HG03159 (cell line): ENCODE measurements around the gene GALNT2.

ENCODE experiments used
- ATAC-seq: cut with Tn5 transposase; IDR thresholded peaks from one replicate; pipeline ENCODE4 v1.9.1; 2021; ENCODE audit warnings: mild to moderate bottlenecking, moderate library complexity; ENCODE audit not compliant: unreplicated experiment

GALNT2 gene

GRCh38 chr1:230050973-230051735 lies 15.9 kb upstream of the GALNT2 start:
- ATAC-seq: no peak

GRCh38 chr1:230052018-230052417 lies 15.0 kb upstream of the GALNT2 start:
- ATAC-seq: no peak

- no peak for ATAC-seq
These were observed 14.4 kb upstream of the GALNT2 start for GRCh38 chr1:230052665-230053064.

- ATAC-seq: no peak
These were observed 12.8 kb upstream of the GALNT2 start for GRCh38 chr1:230054092-230054749.

- ATAC-seq: no peak
These were observed 10.9 kb upstream of the GALNT2 start for GRCh38 chr1:230056098-230056497.

- ATAC-seq: no peak
These were observed 9.9 kb upstream of the GALNT2 start for GRCh38 chr1:230057100-230057499.

GRCh38 chr1:230057681-230058565 lies 9.1 kb upstream of the GALNT2 start:
- ATAC-seq: no peak

- ATAC-seq: no peak
These were observed 8.4 kb upstream of the GALNT2 start for GRCh38 chr1:230058626-230059025.

- ATAC-seq: no peak
These were observed 5.2 kb upstream of the GALNT2 start for GRCh38 chr1:230061801-230062200.

- no peak for ATAC-seq
These were observed 4.5 kb upstream of the GALNT2 start for GRCh38 chr1:230062521-230062920.

- ATAC-seq: no peak
These were observed 2.8 kb upstream of the GALNT2 start for GRCh38 chr1:230064283-230064682.

- ATAC-seq: no peak
These were observed 1.9 kb upstream of the GALNT2 start for GRCh38 chr1:230065161-230065560.

- ATAC-seq: no peak
These were observed 1.5 kb upstream of the GALNT2 start for GRCh38 chr1:230065571-230065970.

- ATAC-seq: no peak
These were observed 1.0 kb upstream of the GALNT2 start for GRCh38 chr1:230066031-230066430.

GRCh38 chr1:230067419-230067870 lies 407 bp downstream of the GALNT2 start:
- ATAC-seq: peak; percentile 4

GRCh38 chr1:230067871-230068620 lies 1.0 kb downstream of the GALNT2 start:
- ATAC-seq: no peak

GRCh38 chr1:230068621-230068873 lies 1.5 kb downstream of the GALNT2 start:
- ATAC-seq: no peak

GRCh38 chr1:230068952-230069684 lies 2.1 kb downstream of the GALNT2 start:
- no peak for ATAC-seq

- no peak for ATAC-seq
These were observed 2.8 kb downstream of the GALNT2 start for GRCh38 chr1:230069796-230070195.
